Thymus (tissue), 11 donors: ENCODE data around the gene RAI14. TPM values are rescaled to one million over a fixed set of nuclear protein-coding genes. Genes with fewer than 3 reads are reported as not detected.

Source experiments
- DNase-seq, 9 donors: peaks; one replicate each; pipeline ENCODE4 v3.0.0-alpha.2; 2013; ENCODE audit warnings: low spot score in 9 of 9, low read depth in 6 of 9, missing footprints in 1 of 9
- H3K27ac ChIP-seq, 2 donors: one replicate each; pipeline ENCODE4 v1.5.1; 2013; ENCODE audit warnings: control low read depth in 1 of 2, low read depth in 1 of 2, low read length in 1 of 2, mild to moderate bottlenecking in 1 of 2, moderate library complexity in 1 of 2
- H3K27me3 ChIP-seq, 2 donors: one replicate each; pipeline ENCODE4 v1.5.1; 2013; ENCODE audit warnings: low read length in 1 of 2; ENCODE audit not compliant: control insufficient read depth in 2 of 2, insufficient read depth in 1 of 2
- H3K36me3 ChIP-seq, 2 donors: one replicate each; pipeline ENCODE4 v1.5.1; 2013; ENCODE audit warnings: low read length in 1 of 2, mild to moderate bottlenecking in 1 of 2, moderate library complexity in 1 of 2; ENCODE audit not compliant: control insufficient read depth in 2 of 2, insufficient read depth in 2 of 2
- H3K4me1 ChIP-seq, 2 donors: one replicate each; pipeline ENCODE4 v1.5.1; 2013; ENCODE audit warnings: low read length in 2 of 2; ENCODE audit not compliant: control insufficient read depth in 2 of 2, insufficient read depth in 2 of 2
- H3K4me3 ChIP-seq, 2 donors: one replicate each; pipeline ENCODE4 v1.5.1; 2013; ENCODE audit warnings: low read length in 2 of 2, control low read depth in 1 of 2, mild to moderate bottlenecking in 1 of 2
- H3K9me3 ChIP-seq, 2 donors: one replicate each; pipeline ENCODE4 v1.5.1; 2013; ENCODE audit warnings: low read length in 1 of 2, mild to moderate bottlenecking in 1 of 2; ENCODE audit not compliant: control insufficient read depth in 2 of 2, insufficient read depth in 1 of 2
- WGBS: extraction: QIAGEN DNeasy Blood & Tissue Kit; methylation state at CpG from one replicate; pipeline ENCODE4 v1.1.7; 2013; 5-methylcytosine and 5-hydroxymethylcytosine counted together
- polyA plus RNA-seq: library from polyadenylated mRNA; stranded (reverse); fragments of 200-250 nt; gene quantifications from one replicate; pipeline ENCODE4 v1.2.3, GENCODE V29; 2013
- total RNA-seq: library from RNA; stranded (reverse); fragments of 120-200 nt; gene quantifications from one replicate; pipeline ENCODE4 v1.2.4, GENCODE V29; 2013
- donor health status: healthy.

The RAI14 gene
- total and polyA plus RNA-seq, 2 donors = 6.0 to 10.4 TPM

DNA sequence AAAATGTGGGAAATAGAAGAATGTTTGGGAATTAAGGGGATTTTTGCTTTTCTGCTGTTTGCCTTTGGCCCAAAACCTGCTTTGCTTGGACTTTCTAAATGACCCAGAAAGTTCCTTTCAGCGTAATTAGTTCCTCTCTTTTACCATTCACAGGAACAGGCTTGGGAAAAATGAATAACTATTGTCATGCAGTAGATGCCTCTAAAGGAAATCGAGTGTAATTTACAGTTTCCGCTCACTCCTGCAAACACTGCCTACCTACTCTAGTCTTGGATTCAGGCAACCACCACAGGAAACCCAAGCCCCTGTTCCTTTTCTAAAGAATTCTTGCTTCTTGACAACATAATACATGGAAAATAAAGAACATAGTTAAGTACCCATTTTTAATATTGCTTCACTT lies 207.8 kb downstream of the RAI14 start:
- no peaks in the 10 kb centered on the region for H3K9me3 ChIP-seq
- WGBS = 34% methylated on average over 3 of the region's 3 CpGs
- no peak overlapping the region for H3K4me3 ChIP-seq
- no peak overlapping the region for H3K27ac ChIP-seq
- no peak for DNase-seq
- H3K27me3 ChIP-seq = no peaks in the 10 kb centered on the region
- H3K36me3 ChIP-seq = no peaks in the 10 kb centered on the region
- peaks cover 0 to 2% of the 10 kb centered on the region in 2 donors for H3K4me1 ChIP-seq

- H3K4me1 ChIP-seq = peaks cover 0 to 2% of the 10 kb centered on the region in 2 donors
- no peak overlapping the region for H3K4me3 ChIP-seq
- no peak for DNase-seq
- 96% methylated on average over 2 of the region's 2 CpGs for WGBS
- H3K27ac ChIP-seq = no peak overlapping the region
- no peaks in the 10 kb centered on the region for H3K27me3 ChIP-seq
- no peaks in the 10 kb centered on the region for H3K9me3 ChIP-seq
- H3K36me3 ChIP-seq = no peaks in the 10 kb centered on the region
Measured at GRCh38 chr5:34865091-34865490, 209.0 kb downstream of the RAI14 start.

- H3K27ac ChIP-seq = no peak overlapping the region
- no peak overlapping the region for H3K4me3 ChIP-seq
- no peaks in the 10 kb centered on the region for H3K9me3 ChIP-seq
- no peaks in the 10 kb centered on the region for H3K27me3 ChIP-seq
- WGBS = 88% methylated on average over 3 of the region's 3 CpGs
- H3K4me1 ChIP-seq = peaks cover 0 to 2% of the 10 kb centered on the region in 2 donors
- no peaks in the 10 kb centered on the region for H3K36me3 ChIP-seq
- DNase-seq = no peak
Measured at GRCh38 chr5:34866989-34867471, 210.9 kb downstream of the RAI14 start.

GRCh38 chr5:34867660-34868059 lies 211.5 kb downstream of the RAI14 start:
- Histone ChIP-seq H3K4me1 (peaks cover 0 to 2% of the 10 kb centered on the region in 2 donors), H3K27ac (no peak overlapping the region), H3K36me3 (no peaks in the 10 kb centered on the region), H3K27me3 (no peaks in the 10 kb centered on the region), H3K4me3 (no peak overlapping the region), H3K9me3 (no peaks in the 10 kb centered on the region)
- DNase-seq = no peak
- 98% methylated on average over 3 of the region's 3 CpGs for WGBS

- H3K36me3 ChIP-seq = no peaks in the 10 kb centered on the region
- H3K4me3 ChIP-seq = no peak overlapping the region
- H3K4me1 ChIP-seq = peaks cover 0 to 2% of the 10 kb centered on the region in 2 donors
- H3K9me3 ChIP-seq = no peaks in the 10 kb centered on the region
- WGBS = 100% methylated on average over 1 of the region's 1 CpG
- DNase-seq = no peak
- no peak overlapping the region for H3K27ac ChIP-seq
- H3K27me3 ChIP-seq = no peaks in the 10 kb centered on the region
Measured at GRCh38 chr5:34868791-34869190, 212.7 kb downstream of the RAI14 start.

DNA sequence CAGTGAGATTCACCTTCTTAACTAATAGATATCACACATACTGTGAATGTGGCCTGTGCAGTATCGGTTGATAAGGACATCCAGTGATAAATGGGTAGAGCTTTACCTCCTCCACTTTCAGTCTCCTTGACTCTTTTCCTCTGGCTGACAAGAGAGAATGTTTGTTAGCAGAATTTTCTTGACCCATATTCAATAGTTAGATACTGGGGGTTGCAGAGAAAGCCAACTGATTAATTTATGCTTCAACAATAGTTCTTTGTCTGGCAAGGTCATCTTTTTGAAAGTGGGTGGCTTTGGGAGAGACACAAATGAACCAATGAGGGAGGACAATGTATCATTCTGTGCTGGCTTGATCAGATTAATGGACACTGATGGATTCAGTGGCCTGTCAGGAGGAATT lies 213.1 kb downstream of the RAI14 start:
- no peaks in the 10 kb centered on the region for H3K36me3 ChIP-seq
- no peak for DNase-seq
- no peaks in the 10 kb centered on the region for H3K9me3 ChIP-seq
- no peaks in the 10 kb centered on the region for H3K27me3 ChIP-seq
- 97% methylated on average over 1 of the region's 1 CpG for WGBS
- H3K4me3 ChIP-seq = no peak overlapping the region
- H3K27ac ChIP-seq = no peak overlapping the region
- H3K4me1 ChIP-seq = peaks cover 0 to 2% of the 10 kb centered on the region in 2 donors

DNA sequence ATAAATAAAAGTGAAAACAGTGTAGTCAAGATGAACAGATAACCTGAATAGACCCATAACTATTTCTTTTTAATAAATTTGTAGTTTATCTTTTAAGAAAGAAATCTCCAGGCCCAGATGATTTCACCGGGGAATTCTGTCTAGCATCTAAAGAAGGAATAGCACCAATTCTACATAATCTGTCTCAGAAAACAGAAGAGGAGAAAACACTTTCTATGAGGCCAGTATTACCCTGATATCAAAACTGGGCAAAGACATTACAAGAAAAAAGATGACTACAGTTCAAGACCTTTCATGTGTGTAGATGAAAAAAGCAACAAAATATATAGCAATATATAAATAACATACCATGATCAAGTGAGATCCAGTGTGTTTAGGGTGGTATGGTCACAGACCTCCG lies 214.3 kb downstream of the RAI14 start:
- WGBS = 97% methylated on average over 2 of the region's 2 CpGs
- DNase-seq = no peak

GRCh38 chr5:34876275-34876674 lies 220.1 kb downstream of the RAI14 start:
- no peak overlapping the region for H3K27ac ChIP-seq
- H3K36me3 ChIP-seq = no peaks in the 10 kb centered on the region
- H3K9me3 ChIP-seq = no peaks in the 10 kb centered on the region
- H3K4me1 ChIP-seq = no peaks in the 10 kb centered on the region
- no peaks in the 10 kb centered on the region for H3K27me3 ChIP-seq
- DNase-seq = no peak
- no peak overlapping the region for H3K4me3 ChIP-seq

More for the DNA sequence above, 214.3 kb downstream of the RAI14 start:
- peaks cover 0 to 2% of the 10 kb centered on the region in 2 donors for H3K4me1 ChIP-seq
- H3K27ac ChIP-seq = no peak overlapping the region
- no peaks in the 10 kb centered on the region for H3K27me3 ChIP-seq
- no peak overlapping the region for H3K4me3 ChIP-seq
- no peaks in the 10 kb centered on the region for H3K9me3 ChIP-seq
- H3K36me3 ChIP-seq = no peaks in the 10 kb centered on the region

DNA sequence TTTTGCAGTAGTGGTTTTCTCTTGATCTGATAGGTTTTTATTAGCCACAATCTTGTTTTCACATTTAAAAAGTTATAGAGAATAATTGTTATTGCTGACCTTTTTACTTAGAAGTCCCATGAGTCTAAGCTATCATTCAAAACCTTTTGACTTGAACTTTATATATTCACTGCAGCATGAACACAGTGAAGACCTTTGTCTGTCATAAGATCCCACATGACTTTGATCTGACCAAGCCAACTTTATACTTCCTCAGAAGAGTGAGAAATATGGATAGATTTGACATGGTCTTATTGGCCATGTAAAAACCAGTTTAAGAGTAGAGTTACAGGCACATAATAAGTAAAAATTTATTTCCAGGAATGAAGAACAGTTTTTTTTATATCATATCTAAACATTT lies 225.1 kb downstream of the RAI14 start:
- Histone ChIP-seq H3K27ac (no peak overlapping the region), H3K9me3 (no peaks in the 10 kb centered on the region), H3K27me3 (no peaks in the 10 kb centered on the region), H3K36me3 (no peaks in the 10 kb centered on the region), H3K4me3 (no peak overlapping the region), H3K4me1 (no peaks in the 10 kb centered on the region)
- DNase-seq = no peak
